Fibroblast of skin of abdomen (primary cell): Measurements from ENCODE around the gene WWC2.
A peak's percentile ranks its signal among the peaks of the same experiment; 100 is the strongest.

Experiments
- DNase-seq: peaks from one replicate; pipeline ENCODE4 v3.0.0-alpha.2; 2013

Gene WWC2

DNA sequence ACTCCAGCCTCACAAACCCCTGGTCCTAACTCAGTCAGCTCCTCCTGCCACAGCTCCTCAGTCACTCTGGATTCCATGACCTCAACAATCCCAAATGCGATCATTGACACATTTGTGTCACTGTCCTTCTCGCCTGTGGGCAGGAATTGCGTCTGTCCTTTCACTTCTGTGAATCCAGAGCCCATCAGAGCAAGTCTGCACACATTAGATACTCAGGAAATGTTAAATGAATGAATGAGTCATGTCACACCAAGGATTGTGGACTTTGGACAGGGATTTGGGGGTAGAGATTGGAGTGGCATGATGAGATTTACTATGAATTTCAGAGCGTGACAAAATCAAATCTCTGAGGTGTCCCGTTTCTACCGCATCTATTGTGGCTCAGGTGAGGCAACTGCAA is 234.9 kb downstream of the WWC2 start:
- no peak for DNase-seq

DNA sequence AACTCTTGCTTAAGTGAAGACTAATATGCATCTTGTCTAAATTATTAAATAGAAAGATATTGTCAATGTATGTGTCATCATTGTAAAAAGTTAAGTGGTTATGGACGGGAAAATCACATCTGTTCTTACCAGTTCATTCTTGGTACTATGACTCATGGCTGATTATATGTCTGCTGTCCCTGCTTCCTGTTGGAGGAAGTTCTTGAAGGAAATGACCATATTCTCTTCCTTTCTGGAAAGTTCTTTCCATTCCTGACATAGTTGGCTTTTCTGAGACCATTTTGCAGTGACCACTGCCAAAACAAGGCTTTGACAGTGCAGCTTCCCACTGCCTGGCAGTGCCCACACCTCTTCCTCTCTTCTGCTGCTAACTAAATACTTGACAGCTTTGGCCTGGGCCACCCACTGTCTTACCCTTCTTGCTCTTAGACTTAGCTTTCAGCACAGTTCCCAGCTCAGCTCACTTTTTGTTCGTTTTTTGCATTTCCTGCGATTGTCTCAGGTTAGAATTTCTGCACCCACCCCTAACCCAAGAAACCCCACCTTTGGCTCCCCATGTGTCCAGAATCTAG is 236.4 kb downstream of the WWC2 start:
- peak; percentile 93 for DNase-seq

DNA sequence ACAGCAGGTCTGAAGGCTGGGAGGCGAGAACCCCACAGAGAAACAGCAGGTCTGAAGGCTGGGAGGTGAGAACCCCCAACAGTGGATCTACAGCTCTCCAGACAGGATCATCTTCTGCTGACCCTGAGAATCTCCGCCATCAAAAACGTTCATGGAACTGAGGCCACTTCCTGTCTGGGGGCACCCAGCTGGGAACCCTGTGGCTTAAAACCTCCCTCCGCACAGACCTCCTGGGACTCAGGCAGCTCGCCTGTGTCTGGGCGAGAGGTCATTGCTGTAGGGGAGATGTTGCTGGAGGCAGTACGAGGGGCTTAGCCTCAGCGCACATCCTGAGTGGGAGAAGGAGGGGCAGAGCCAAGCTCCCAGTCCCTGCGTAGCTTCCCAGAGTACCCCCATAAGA is 238.3 kb downstream of the WWC2 start:
- no peak for DNase-seq

DNA sequence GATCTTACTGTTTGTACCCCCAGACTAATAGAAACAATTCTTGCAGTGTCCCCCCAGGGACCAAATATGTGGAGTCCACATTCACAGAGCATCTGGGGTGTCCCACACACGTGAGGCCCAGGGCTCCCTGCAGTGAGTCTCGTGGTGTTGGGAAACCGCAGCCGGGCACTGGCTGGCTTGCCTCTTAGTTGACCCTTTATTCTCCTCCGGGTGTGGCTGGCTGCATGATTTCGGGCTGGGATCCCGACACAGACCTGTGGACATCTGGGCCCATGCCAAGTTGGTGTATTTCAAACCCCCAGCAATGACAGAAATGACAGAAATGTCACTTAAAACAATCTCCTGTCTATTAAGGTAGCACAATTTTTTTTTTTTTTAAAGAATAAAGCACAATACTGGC is 238.8 kb downstream of the WWC2 start:
- no peak for DNase-seq

DNA sequence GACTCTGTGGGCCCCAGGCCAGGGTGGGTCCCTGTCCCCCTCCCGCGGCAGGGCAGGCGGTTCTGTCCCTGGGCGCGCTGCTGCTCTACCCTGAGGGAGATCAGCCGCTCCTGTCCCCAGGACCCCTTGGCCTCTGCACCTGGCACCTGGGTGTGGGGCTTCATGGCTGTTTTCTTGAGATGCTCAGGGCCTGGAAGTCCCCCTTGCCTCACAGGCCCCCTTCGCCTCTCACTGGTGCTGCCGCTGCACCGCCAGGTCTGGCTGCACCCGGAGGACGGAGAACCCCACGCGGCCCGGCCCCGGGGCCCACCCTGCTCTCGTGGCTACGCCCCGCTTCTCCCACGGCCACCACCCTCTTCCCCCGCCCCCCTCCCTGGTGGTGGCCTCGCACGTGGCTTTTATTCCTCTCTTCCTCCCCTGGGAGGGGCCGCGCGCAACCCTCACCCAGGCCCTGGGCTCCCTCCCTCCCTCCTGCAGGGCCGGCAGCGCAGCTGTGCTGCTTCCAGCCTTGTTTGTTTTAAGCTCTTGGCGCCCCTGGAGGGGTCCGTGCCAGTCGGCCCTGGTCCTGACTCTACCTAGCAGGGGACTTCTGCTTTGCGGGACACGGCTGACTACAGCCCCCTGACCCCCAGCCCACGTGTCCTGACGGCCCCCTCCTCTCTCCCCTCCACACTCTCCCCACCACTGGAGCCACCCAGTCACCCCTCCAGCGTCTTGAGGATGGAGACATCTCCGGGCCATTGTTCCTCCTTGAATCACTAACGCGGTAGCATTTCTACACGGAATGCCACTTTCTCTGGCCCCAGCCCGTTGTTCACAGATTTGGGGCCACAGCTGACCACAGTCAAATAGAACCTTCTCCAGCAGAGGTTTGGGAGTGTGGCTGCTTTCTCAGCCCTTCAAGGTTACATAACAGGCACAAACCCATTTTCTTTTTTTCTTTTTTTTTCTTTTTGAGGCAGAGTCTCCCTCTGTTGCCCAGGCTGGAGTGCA is 243.8 kb downstream of the WWC2 start:
- DNase-seq: peak; percentile 35

DNA sequence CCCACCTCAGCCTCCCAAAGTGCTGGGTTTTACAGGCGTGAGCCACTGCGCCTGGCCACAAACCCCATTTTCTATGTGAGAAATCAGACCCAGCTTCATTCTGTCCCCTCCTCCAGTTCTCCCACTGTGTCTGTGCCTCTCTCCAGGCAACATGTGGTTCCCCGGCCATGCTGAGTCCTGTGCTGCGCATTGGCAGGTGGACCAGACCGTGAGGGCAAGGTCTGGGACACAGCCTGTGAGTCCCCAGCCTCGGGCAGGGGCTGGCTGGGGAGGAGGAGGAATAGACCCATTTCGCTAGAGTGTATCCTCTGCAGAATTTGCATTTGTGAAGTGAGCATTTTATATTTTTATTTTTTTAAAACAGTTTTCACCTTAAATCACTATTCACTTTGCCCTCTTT is 244.7 kb downstream of the WWC2 start:
- no peak for DNase-seq

DNA sequence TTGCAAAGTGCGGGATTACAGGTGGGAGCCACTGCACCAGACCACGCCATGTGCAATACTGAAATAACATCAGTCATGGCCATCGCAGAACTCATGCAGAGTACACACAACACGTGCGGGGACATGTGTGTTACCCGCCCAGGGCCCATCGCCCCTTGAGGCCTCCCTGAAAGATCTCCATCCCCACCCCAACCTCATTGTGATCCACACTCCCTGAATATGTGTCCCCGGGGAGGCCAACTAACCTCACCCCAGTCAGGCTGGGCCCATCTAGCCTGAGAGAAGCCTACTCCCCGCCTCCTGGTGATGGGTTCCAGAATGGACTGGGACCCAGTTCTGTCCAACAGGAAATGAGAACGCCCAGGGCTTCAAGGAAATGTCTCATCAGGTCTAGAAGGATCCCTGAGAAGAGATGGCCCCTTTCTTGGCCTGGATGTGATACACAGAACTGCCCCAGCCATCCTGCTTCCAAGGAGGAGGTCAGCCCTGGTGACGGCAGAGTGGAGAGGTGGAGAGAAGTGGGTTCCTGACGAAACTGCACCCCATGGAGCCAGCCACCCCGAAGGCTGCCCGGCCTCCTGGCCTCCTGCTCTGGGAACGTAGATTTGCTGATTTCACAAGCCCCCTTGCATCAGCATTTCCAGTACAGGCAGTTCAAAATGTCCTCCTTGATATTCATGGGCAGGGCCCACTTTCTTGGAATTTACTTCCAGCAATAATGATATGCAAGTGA is 245.6 kb downstream of the WWC2 start:
- DNase-seq: no peak

DNA sequence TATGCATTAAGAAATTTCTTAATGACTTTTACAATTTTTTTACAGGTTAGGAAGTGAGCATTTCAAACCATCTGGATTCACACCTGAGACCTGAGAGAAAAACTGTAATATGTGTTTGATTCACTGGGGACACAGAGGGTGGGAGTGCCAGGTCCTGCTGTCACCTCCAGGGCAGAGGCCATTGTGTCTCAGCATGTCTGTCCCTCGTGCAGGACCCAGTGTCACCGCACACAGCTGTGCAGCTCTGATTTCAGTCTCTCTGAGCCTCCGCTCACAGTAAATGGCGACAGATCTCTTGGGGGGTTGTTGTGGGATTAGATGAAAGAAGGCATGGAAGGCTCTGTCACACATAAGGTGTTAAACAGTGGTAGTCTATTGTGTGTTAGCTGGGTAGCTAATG is 246.2 kb downstream of the WWC2 start:
- DNase-seq: no peak

DNA sequence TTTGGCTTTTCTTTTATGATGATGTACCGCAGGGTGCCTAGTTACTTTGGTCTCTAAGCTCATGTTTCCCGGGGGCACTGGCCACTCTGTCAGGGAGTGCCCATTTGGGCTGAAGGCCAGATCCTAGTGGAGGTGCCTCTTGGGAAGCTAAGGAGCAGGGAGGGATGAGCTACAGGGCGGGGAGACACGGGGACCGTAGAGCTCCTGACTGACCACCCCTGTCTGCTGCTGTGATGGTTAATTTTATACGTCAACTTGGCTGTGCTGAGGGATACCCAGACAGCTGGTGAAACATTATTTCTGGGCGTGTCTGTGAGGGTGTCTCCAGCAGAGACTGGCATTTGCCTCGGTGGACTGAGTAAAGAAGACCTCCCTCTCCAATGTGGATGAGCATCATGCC is 248.1 kb downstream of the WWC2 start:
- DNase-seq: no peak

DNA sequence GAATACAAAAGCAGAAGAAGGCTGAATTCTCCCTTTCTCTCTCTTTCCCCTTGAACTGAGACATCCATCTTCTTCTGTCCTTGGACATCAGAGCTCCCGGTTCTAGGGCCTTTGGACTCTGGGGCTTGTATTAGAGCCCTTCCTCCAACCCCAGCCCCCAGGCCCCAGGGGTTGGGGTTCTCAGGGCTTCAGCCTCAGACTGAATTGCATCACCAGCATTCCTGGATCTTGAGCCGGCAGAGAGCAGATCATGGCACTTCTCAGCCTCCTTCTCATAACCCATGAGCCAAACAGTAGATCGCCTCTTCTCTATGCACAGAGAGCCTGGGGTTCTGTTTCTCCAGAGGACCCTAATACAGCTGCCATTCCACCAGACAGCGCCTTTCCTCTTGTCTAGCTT is 248.5 kb downstream of the WWC2 start:
- DNase-seq: peak; percentile 63

DNA sequence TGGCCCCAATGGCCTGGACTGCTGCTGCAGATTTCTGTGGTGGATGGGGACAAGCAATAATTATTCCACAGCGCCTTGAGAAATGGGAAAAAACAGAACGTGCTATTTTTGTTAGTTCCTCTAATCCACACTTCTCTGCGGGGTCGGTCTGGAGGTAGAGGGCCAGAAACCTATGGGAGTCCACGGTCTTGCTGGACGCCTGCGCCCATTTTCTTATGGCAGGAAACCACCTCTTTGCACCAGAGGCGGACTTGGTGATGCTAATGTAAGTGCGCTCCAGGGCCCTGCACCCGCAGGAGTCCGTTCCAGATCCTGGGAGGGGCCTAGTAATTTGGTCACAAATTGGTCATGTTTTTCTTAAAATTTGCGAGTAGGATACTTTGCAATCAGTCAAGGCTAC is 249.1 kb downstream of the WWC2 start:
- no peak for DNase-seq

DNA sequence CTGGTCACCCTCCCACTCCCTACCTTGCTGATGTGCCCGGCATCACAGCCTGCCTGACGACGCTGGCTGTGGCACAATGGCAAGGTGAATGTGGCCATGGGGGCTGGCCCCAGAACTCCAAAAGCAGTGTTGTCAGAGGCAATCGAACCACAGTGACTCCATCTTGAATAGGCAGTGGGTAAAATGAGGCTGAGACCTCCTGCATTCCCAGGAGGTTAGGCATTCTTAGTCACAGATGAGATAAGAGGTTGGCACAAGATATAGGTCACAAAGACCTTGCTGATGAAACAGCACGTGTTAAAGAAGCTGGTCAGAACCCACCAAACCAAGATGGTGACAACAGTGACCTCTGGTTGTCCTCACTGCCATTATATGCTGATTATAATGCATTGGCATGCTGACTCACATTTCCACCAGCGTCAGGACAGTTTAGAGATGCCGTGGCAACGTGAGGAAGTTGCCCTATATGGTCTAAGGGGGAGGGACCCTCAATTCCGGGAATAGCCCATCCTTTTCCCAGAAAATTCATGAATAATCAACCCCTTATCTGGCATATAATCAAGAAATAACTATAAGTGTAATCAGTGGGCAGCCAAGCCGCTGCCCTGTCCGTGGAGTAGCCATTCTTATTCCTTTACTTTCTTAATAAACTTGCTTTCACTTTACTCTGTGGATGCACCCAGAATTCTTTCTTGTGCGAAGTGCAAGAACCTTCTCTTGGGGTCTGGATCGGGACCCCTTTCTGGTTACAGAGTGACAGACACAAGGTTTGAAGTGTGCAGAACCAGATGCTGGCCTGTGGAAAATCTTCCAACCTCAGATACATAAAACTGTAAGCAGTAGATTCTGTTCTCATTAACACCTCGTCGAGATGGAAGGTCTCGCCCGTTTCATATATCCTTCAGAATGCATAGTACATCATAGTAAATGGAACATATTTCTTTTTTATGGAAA is 249.9 kb downstream of the WWC2 start:
- peak; percentile 98 for DNase-seq

DNA sequence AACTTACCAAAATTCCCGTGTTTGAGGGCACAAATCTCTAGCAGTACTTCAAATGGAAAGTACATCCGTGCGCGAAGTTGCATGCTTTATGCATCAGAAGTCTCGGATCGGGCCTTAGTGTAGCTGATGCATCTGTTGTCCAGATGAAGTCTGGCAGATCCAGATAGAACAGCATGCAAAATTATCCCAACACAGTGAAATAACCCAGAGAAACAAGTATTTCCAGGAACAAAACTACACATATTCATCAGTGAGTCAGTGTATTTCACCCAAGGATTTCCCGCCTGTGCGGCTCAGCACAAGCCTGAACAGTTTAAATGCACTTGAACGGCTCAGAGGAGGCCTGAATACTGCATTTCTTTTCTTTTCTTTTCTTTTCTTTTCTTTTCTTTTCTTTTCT is 250.6 kb downstream of the WWC2 start:
- DNase-seq: peak; percentile 97

DNA sequence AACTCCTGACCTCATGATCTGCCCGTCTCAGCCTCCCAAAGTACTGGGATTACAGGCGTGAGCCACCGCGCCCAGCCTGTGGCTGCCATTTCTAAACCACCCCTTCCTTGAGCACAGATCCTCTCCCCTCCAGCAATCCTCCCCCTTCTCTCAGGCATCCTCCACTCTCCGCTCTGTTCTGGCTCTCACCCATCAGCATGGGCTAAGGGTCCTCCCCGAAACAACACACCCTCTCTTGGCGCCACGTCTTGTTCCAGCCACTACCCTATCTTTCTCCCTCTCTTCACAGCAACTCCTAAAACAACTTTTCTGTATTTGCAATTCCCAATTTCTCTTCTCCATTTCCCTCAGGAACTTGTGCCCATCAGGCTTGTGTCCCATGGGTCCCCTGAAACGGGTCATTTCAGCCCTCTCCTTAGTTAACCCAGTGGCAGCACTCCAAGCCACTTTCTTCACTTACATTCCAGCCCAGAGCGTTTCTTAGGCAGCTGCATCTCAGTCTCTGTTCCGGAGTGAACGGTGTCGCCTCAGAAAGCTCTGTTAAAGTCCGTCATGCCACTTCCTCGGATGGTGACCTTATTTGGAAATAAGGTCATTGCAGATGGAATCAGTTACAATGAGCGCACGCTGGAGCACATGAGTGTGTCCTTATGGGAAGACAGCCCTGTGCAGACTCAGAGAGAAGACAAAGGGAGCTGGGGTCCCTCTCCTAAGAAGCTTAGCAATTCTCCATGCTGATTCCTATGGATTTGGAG is 251.4 kb downstream of the WWC2 start:
- peak; percentile 67 for DNase-seq

DNA sequence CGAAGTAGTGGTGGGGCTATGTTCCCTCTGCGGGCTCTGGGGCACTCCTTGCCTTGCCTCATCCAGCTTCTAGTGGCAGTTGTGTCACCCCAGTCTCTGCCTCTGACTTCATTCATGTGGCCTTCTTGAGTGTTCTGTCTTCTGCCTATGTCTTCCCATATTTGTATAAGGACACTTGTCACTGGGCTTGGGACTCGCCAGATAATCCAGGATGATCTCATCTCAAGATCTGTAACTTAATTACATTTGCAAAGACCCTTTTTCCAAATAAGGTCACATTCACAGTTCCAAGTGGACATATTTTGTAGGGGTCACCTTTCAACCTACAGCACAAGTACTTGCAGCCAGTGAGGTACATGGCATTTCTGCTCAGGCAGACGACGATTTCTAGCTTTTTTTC is 253.5 kb downstream of the WWC2 start:
- no peak for DNase-seq

DNA sequence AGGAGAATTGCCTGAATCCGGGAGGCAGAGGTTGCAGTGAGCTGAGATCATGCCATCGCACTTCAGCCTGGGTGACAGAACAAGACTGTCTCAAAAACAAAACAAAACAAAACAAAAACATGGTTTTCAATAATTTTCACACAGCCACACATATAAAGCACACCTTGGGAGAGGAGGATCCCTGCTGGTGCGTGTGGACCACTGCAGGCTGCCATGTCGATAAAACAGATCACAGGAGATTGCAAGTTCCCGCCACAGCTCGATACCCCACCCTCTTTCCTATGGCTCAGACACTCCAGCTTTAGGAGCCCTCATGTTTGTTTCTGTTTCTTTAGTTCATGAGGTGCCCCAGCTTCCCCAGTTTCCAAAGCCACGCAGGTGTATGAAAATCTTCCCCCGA is 254.5 kb downstream of the WWC2 start:
- no peak for DNase-seq

DNA sequence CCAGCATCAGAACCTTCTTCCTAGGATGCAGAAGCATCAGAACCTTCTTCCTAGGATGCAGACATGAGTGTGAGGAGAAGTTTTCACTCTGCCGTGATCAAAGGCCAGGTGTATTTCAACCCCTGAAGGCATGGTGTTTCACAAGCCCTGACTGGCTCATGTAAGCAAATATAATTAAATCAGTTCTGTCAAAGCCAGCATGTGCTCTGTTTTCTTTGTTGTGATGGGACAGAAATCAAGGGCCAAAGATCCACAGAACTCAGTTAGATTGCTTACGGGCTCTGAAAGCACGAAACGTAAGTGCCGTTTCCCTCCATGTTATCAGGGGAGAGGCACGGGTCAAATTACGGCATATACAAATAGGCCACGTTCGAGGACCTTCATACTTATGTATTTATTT is 255.2 kb downstream of the WWC2 start:
- DNase-seq: no peak

DNA sequence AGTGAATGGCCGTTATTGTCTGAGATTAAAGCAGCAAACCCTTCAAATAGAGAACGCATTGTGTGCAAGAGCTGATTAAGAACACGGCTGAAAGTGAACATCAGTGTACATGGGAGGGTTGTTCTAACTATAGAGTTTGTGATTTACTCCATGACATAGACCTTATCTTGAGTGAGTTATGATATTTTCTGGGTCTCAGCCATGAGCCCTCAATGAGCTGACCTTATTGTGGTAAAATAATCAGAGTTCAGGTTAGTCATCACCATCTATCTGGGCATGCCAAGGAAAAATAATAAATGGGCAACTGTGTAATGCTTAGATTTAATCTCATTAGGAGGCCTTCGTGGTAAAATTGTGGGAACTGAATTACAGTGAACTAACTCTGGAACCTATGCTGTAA is 256.3 kb downstream of the WWC2 start:
- peak; percentile 71 for DNase-seq

DNA sequence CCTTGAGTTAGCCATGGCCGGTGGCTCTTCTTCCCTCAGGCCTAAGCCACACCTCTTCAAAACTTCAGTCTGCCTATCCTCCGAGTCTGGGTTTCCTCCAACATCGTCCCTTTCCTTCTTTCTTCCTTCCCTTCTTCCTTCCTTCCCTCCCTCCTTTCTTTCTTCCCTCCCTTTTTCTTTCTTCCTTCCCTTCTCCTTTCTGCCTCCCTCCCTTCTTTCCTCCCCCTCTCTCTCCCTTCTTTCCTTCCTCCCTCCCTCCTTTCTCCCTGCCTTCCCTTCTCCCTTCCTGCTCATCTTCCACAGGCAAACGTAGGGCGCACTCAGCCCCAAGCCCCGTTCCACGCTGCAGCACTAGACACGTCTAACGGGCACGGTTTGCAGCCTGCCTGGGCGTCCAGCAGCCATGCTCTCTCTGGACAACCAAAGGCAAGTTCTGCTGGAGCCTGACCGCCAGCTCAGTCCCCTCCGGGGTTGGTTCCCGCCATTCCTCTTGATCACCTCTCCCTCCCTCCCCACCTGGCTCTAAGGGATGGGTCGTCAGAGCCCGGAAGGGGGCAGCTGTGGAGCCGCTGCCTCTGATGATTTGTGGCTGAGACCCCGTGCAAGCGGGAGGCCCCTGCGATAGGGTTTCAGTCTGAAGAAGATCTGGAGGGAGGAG is 257.2 kb downstream of the WWC2 start:
- DNase-seq: no peak

DNA sequence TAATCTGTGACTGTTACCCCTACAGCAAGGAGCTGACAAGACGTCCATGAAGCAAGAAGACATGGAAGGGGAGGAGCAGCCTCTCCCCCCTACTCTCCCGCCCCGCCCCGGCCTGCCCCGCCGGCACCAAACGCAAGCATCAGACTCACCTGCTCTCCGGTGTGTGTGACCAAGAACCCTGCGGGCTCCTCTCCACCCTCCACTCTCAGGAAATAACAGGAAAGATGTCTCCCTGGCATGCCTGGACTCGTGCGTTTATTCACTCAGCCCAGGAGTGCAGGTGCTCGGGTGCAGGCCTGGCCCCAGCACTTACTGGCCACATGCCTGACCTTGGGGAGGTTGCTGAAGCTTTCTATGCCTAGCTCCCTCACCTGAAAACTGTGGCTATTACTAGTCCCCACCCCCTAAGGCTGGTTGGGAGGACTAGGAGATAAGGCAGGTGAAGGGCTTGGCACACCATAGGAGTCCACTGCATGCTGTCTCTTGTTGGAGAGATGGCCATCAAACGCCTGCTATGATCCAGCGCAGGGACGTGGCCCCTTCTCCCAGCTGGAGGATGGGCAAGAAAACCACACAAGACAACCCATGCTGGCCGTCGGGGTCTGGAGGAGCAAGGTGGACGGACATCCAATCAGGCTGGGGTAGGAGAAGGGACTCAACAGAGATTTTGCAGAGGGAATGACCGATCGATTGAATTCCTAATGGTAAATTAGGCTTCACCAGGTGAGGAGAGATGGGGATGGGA is 258.0 kb downstream of the WWC2 start:
- no peak for DNase-seq
